ENCODE results near the gene ZNF366. TPM values are rescaled to one million over a fixed set of nuclear protein-coding genes. Genes with fewer than 3 reads are reported as not detected.

The ZNF366 gene
- total RNA-seq, 1 donor from 2014 or later = not detected

- Mint-ChIP-seq H3K27ac (ENCODE audit: unreplicated experiment) (no peak overlapping the region), H3K4me3 (ENCODE audit: unreplicated experiment) (no peak overlapping the region), H3K4me1 (ENCODE audit: low read depth) (peaks cover 14% of the 10 kb centered on the region), H3K36me3 (ENCODE audit: low read depth) (peaks cover 16% of the 10 kb centered on the region), H3K9me3 (ENCODE audit: low read depth) (peaks cover 33% of the 10 kb centered on the region), H3K27me3 (ENCODE audit: low read depth) (no peaks in the 10 kb centered on the region)
- DNase-seq (ENCODE audit: low spot score) = no peak
- no peak for TF ChIP-seq CTCF (IDR thresholded peaks at IDR 0.05)
Observed at GRCh38 chr5:72550595-72550994, 43.4 kb upstream of the ZNF366 start.

- H3K4me3 Mint-ChIP-seq (ENCODE audit: unreplicated experiment) = peak overlapping the region; percentile 31
- peaks cover 22% of the 10 kb centered on the region for H3K36me3 Mint-ChIP-seq (ENCODE audit: low read depth)
- peaks cover 45% of the 10 kb centered on the region for H3K9me3 Mint-ChIP-seq (ENCODE audit: low read depth)
- no peak for DNase-seq (ENCODE audit: low spot score)
- H3K4me1 Mint-ChIP-seq (ENCODE audit: low read depth) = peaks cover 42% of the 10 kb centered on the region
- H3K27ac Mint-ChIP-seq (ENCODE audit: unreplicated experiment) = peak overlapping the region; percentile 95
- H3K27me3 Mint-ChIP-seq (ENCODE audit: low read depth) = no peaks in the 10 kb centered on the region
- TF ChIP-seq CTCF (IDR thresholded peaks at IDR 0.05) = no peak
Observed at GRCh38 chr5:72543811-72544210, 36.6 kb upstream of the ZNF366 start.

GRCh38 chr5:72543365-72543764 is 36.2 kb upstream of the ZNF366 start:
- H3K4me3 Mint-ChIP-seq (ENCODE audit: unreplicated experiment) = peak overlapping the region; percentile 31
- H3K4me1 Mint-ChIP-seq (ENCODE audit: low read depth) = peaks cover 43% of the 10 kb centered on the region
- H3K27me3 Mint-ChIP-seq (ENCODE audit: low read depth) = no peaks in the 10 kb centered on the region
- peaks cover 21% of the 10 kb centered on the region for H3K36me3 Mint-ChIP-seq (ENCODE audit: low read depth)
- no peak for DNase-seq (ENCODE audit: low spot score)
- H3K9me3 Mint-ChIP-seq (ENCODE audit: low read depth) = peaks cover 43% of the 10 kb centered on the region
- H3K27ac Mint-ChIP-seq (ENCODE audit: unreplicated experiment) = peak overlapping the region; percentile 95
- no peak for TF ChIP-seq CTCF (IDR thresholded peaks at IDR 0.05)

- TF ChIP-seq CTCF (IDR thresholded peaks at IDR 0.05) = no peak
- peaks cover 49% of the 10 kb centered on the region for H3K4me1 Mint-ChIP-seq (ENCODE audit: low read depth)
- no peaks in the 10 kb centered on the region for H3K27me3 Mint-ChIP-seq (ENCODE audit: low read depth)
- no peak overlapping the region for H3K4me3 Mint-ChIP-seq (ENCODE audit: unreplicated experiment)
- peaks cover 36% of the 10 kb centered on the region for H3K9me3 Mint-ChIP-seq (ENCODE audit: low read depth)
- no peak for DNase-seq (ENCODE audit: low spot score)
- peaks cover 17% of the 10 kb centered on the region for H3K36me3 Mint-ChIP-seq (ENCODE audit: low read depth)
- H3K27ac Mint-ChIP-seq (ENCODE audit: unreplicated experiment) = peak overlapping the region; percentile 95
Observed at GRCh38 chr5:72542695-72543094, 35.5 kb upstream of the ZNF366 start.

- Mint-ChIP-seq H3K4me1 (ENCODE audit: low read depth) (peaks cover 49% of the 10 kb centered on the region), H3K9me3 (ENCODE audit: low read depth) (peaks cover 27% of the 10 kb centered on the region), H3K27ac (ENCODE audit: unreplicated experiment) (peak overlapping the region; percentile 78), H3K27me3 (ENCODE audit: low read depth) (no peaks in the 10 kb centered on the region), H3K36me3 (ENCODE audit: low read depth) (peaks cover 15% of the 10 kb centered on the region), H3K4me3 (ENCODE audit: unreplicated experiment) (no peak overlapping the region)
- TF ChIP-seq CTCF (IDR thresholded peaks at IDR 0.05) = no peak
- no peak for DNase-seq (ENCODE audit: low spot score)
Observed at GRCh38 chr5:72541501-72542225, 34.5 kb upstream of the ZNF366 start.
